HG03066 (cell line): Measurements from ENCODE around the gene DNAJA2.
"Not testable (repeated sequence)": the region's sequence is repeated elsewhere in the genome, so short reads cannot be mapped to it uniquely, and the experiment has no call there.

Source experiments
- ATAC-seq: cut with Tn5 transposase; IDR thresholded peaks from one replicate; pipeline ENCODE4 v1.9.1; 2021; ENCODE audit warnings: low read depth; ENCODE audit not compliant: unreplicated experiment

Gene DNAJA2

GRCh38 chr16:46973207-46973995 lies at the start of gene DNAJA2:
DNAJA2 (minus strand) TSS chr16:46973674; CDS start chr16:46973572, 102 bp downstream.
- peak; percentile 76 for ATAC-seq

DNA sequence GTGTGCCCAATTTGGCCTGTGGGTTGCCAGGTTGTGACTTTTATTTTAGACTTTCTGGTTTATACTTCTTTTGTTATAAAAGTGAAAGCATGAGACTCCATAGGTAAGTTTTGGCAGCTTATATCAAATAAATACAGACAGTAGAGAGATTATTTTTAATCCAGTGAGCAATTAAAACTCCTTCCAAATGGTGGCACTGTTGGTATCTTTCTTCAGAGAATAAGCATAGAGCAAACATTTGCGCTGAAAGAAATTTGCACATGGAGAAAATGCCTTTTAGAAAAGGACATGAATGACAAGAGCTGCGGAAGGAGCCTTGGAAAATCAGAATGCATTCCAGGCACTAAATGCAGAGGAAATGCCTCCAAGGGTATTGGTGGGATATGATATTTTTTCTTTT lies 46.1 kb upstream of the DNAJA2 start:
- ATAC-seq: no peak

DNA sequence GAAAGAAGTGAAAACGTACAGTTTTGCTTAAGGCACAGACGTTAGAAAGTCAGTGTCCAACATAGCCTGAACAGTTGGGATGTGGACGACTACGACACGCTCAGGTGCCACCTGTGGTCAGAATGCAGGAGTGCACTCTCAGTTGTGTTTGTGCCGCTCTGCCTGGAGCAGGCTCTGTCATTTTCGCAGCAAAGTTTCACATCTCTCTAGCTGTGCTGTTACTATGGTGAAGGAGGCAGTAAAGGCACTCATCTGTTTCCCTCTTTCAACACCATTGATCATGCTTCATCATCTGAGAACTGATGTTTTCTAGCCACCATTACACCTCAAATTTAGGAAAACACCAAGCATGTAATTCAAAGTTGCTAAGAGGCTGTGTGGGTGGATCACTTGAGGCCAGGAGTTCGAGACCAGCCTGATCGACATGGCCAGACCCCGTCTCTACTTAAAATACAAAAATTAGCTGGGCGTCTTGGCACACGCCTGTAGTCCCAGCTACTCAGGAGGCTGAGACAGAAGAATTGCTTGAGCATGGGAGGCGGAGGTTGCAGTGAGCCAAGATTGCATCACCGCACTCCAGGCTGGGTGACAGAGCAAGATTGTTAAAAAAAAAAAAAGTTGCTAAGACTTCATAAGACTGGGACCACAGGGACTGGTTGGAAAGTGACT lies 44.9 kb upstream of the DNAJA2 start:
- peak; percentile 99 for ATAC-seq

DNA sequence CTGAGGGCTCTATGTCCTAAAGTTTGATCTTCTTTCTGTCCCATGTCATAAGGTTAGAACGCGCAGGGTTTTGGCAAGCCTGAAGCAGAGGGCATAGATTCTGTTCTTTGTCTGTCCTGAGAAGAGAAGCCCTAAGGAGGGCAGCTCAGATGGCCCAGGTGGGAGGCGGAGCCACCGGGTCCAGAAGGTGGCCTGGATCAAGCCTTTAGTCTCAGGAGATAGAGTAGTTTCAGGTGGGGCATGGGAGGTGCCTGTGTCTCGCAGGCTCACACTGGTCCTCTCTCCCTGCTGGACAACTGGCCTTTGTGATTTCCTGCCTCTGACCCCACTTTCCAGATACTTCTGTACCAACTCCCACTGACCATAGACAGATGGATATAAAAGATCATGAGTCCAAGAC lies 44.2 kb upstream of the DNAJA2 start:
- ATAC-seq: no peak

GRCh38 chr16:47016700-47017133 lies 43.2 kb upstream of the DNAJA2 start:
- ATAC-seq: no peak

DNA sequence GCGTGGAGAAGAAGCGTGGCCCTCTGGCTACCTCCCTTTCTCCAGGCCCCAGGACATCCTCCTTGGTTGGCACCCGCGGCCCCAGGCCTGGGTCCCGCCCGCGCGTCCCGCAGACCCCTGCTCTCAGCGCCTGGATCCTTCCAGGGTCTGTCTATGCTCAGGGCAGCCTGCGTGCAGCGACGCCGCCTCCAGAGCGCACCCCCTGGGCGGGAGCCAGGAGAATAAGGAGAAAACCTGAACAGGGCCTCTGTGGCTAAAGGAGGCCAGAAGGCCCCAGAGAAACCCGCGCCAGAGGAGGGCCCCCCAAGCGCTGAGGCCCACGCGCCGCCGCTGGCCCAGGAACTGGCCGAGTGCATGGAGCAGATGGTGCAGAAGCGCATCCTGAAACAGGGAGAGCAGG lies 40.4 kb upstream of the DNAJA2 start:
- ATAC-seq: no peak

DNA sequence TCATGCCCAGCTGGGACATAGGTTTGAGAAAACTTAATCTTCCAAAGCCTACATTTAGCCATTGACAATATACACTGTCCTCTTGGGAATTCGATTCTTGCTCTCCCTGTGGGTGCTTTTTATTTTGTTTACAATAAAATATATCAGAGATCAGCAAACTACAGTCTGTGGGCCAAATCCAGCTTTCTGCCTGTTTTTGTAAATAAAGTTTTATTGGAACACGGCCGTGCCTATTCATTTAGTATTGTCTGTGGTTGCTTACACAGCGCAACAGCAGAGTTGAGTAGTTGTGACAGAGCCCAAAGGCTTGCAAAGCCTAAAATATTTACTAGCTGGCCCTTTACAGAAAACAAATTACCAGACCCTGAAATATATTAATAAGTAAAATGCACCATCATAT lies 39.7 kb upstream of the DNAJA2 start:
- ATAC-seq: no peak

GRCh38 chr16:47010812-47011211 lies 37.3 kb upstream of the DNAJA2 start:
- not testable (repeated sequence) for ATAC-seq

DNA sequence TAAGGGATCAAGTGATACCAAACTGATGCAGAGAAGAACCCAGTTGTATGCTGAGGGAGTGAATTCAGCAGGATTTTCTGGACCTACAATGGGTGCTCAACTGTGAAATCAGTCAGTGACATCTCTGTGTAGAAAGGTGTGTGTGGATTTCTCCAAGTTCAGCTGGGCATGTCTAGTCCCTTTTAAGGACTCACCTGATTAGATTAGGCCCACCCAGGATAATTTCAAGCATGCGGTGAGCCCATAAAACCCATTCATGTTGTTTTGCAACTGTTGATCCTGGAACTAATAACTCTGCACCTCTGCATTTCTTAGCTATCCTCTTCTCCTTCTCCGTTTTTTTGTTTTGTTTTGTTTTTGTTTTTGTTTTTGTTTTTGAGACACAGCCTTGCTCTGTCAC lies 35.1 kb upstream of the DNAJA2 start:
- ATAC-seq: no peak

- no peak for ATAC-seq
Measured at GRCh38 chr16:47008174-47008573, 34.7 kb upstream of the DNAJA2 start.

GRCh38 chr16:47004652-47005051 lies 31.2 kb upstream of the DNAJA2 start:
- no peak for ATAC-seq

DNA sequence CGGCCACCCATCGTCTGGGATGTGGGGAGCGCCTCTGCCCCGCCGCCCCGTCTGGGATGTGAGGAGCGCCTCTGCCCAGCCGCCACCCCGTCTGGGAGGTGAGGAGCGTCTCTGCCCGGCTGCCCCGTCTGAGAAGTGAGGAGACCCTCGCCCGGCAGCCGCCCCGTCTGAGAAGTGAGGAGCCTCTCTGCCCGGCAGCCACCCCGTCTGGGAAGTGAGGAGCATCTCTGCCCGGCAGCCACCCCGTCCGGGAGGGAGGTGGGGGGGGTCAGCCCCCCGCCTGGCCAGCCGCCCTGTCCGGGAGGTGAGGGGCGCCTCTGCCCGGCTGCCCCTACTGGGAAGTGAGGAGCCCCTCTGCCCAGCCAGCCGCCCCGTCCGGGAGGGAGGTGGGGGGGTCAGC lies 26.6 kb upstream of the DNAJA2 start:
- ATAC-seq: not testable (repeated sequence)

- no peak for ATAC-seq
Measured at GRCh38 chr16:46997844-46998243, 24.4 kb upstream of the DNAJA2 start.

- ATAC-seq: no peak
Measured at GRCh38 chr16:46996952-46997458, 23.5 kb upstream of the DNAJA2 start.

DNA sequence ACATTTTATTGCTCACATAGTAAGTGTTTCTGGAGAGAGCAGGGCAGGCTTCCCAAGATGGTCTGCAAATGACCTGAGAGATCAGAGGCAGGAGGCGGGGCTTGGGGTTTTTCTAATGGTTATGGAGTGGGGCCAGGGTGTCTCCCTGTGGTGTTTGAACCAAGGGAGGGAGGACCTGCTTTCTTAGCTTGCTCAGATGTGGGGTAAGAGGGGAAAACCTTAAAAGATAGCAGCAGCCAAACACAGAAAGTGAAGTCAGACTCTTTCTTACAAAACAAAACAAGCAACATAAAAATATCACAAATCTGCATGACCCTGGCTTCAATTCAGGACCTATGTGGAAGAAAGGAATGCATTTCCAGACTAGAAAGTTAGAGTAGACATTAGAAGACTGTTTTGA lies 22.9 kb upstream of the DNAJA2 start:
- no peak for ATAC-seq

GRCh38 chr16:46991729-46992704 lies 18.5 kb upstream of the DNAJA2 start:
- no peak for ATAC-seq

GRCh38 chr16:46986896-46987295 lies 13.4 kb upstream of the DNAJA2 start:
- ATAC-seq: no peak

GRCh38 chr16:46986438-46986837 lies 13.0 kb upstream of the DNAJA2 start:
- ATAC-seq: no peak

- ATAC-seq: no peak
Measured at GRCh38 chr16:46982335-46982734, 8.9 kb upstream of the DNAJA2 start.

GRCh38 chr16:46980926-46981325 lies 7.5 kb upstream of the DNAJA2 start:
- no peak for ATAC-seq

DNA sequence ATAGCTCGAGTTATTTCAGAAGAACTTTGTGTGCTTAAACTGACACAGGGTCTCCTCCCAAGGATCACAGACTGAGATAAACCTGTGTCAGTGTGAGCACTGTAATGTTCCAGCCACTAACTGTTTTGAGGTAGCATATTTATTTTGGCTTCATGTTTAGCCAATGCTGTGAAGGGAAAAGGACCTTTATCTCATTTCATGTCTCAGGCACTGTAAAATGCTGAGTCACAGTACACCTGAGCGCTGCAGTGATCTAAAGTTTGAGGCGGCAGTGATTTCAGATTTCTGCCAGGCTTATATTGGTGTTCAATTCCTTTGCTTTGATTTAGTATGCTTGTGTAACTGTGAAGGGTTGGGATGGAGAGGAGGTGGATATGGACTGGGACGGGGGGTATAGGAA lies 3.1 kb upstream of the DNAJA2 start:
- ATAC-seq: no peak
